NCI-H1930 (cell line): ENCODE measurements around the gene HTR3D.
"Not testable (repeated sequence)": the region's sequence is repeated elsewhere in the genome, so short reads cannot be mapped to it uniquely, and the experiment has no call there.

ENCODE experiments used
- DNase-seq, 2 experiments: peaks; one replicate each; lab custom pipeline; 2025; lab: John Stamatoyannopoulos, UW

Gene HTR3D

GRCh38 chr3:184071142-184071541, 39.6 kb downstream of the HTR3D start:
- DNase-seq = not testable (repeated sequence)

DNA sequence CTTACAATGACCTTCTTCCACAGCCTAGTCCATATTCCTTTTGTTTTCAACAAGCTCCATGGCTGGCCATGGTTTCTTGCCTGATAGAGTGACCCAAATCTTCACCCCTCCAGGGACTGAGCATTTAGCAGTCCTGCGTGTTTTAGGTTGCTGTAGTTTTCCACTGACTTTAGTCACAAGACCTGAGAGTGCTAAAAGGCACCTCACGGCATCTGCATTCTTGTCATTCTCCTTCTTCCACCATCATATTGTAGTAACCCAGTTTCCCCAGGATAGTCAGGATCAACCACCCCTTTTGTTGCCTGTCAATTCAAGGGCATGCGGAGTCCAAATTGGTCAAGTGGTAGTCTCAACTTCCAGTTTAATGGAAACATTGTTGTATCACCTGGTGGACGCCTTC, 42.1 kb downstream of the HTR3D start:
- DNase-seq = no peak

DNA sequence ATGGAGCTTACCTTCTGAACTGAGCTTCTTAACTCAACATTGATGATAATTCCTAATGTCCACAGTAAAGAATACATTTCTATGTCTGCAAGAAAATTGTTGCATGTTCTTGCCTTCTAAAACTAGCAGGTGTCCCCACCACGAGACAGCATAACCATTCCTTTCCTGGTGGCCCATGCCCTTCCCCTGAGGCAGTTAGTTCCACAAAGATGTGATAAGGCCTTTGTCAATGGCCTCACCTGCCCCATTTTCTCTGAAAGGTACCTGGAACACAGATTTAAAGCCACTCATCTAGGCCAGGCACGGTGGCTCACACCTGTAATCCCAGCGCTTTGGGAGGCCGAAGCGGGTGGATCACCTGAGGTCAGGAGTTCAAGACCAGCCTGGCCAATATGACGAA, 44.4 kb downstream of the HTR3D start:
- no peak for DNase-seq

GRCh38 chr3:184077881-184078280, 46.3 kb downstream of the HTR3D start:
- DNase-seq = no peak

GRCh38 chr3:184078851-184079250, 47.3 kb downstream of the HTR3D start:
- DNase-seq = no peak

DNA sequence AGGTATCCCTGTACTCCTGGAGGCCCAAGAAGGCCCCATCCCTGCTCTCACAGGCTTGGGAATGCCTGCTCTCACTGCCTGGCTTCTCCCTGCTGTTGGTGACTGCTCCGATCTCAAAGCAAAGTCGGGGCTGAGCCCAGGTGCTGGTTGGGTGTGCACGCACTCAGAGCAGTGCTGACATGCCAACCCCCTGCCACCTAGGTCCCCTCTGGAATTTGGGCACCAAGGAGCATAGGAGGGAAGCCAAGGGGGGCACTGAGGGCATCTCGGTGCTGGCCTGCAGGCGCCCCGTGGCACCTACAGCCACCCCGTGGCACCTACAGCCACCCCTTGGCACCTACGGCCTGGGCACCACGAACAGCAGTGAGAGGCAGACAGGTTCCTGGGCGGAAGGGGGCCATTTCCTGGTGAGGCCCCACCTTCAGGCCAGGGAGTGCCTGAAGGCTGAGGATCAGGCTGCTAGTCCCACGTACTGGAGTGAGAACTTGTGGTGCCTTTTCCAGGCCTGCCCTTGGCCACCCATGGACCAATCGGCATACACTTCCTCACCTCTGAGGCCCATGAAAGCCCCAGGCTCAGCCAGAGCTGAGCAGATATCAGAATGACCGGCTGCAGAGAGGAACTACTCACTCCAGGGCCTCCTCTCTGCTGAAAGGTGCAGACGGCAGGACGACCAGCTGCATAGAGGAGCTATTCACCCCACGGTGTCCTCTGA, 49.7 kb downstream of the HTR3D start:
- DNase-seq = no peak

DNA sequence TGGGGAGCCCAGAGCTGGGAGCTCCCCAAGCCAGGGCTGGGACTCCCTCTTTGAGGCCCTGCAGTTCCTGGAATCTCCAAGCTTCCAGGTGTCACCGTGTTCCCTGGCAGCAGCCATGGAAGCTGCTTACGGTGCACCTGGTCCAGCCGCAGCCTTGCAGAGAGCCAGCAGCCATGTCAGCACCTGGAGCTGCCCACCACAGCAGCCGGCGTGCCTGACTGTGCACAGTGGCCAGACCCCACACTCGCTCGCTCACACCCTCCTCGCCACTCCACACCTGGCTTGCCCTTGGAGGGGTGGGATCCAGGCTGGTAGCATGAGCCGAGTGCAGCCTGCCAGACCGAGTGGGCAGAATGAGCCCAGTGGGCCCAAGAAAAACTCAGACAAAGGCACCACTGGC, 50.5 kb downstream of the HTR3D start:
- DNase-seq = no peak

DNA sequence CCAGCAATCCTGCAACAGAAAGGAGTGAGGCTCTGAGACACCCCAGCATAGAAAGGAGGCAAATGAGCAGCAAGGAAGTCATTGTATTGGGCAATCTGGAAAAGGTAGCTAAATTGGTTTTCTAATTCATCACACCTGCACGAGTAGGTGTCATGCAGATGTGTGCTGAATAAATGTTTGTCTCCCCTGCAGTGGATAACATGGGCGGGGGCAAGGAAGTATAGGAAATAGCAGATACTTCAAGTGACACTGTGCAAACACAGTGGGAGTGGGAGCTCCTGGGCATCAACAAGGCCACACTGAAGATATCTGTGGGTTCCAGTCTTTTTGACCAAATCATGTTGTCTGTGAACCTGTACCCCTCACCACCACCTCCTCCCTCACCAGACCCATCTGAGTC, 50.9 kb downstream of the HTR3D start:
- no peak for DNase-seq

DNA sequence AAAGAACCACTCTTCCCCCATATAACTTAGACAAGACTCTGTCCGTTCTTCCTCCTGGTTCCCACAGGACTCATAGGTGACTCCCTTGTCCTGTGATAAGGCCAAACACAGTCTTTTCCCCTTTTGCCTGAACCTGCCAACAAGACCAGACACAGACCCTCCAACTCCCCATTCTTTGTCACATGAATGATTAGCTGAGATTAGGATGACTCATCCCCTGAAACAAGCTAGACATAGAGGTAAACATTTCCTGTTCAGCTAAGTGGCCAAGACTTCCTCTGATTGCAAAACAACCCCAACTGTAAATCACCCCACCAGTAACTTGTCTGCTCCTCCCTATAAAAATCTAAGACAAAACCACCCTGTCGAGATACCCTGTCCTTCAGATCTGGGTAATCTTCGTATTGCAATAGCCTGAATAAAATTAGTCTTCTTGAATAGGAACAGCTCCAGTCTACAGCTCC, 53.9 kb downstream of the HTR3D start:
- no peak for DNase-seq
